Naive thymus-derived CD8-positive, alpha-beta T cell (primary cell): ENCODE results near the gene AIF1L. TPM values are rescaled to one million over a fixed set of nuclear protein-coding genes. Genes with fewer than 3 reads are reported as not detected.
"Not testable (repeated sequence)": the region's sequence is repeated elsewhere in the genome, so short reads cannot be mapped to it uniquely, and the experiment has no call there.

Experiments
- ATAC-seq, 2 donors: fragments of 150-1000 bp; cut with Tn5 transposase in 1 of 2; sonication (Bioruptor Pico), chemical (Tn5 transposase) in 1 of 2; 1 replicate in 1 of 2; 2 replicates in 1 of 2; pipeline ENCODE4 v1.10.0; 2021; ENCODE audit warnings: mild to moderate bottlenecking in 2 of 2, moderate library complexity in 2 of 2
- POLR2A ChIA-PET: fragments of 350-600 bp; sonication (Branson Sonifier 250); formaldehyde crosslinking; loops from one replicate; lab custom pipeline; 2021; ENCODE audit warnings: antibody characterized with exemption; lab: Charles Lee
- DNase-seq, 10 donors: peaks; one replicate each; pipeline versions ENCODE4 v3.0.0 to v3.0.0-alpha.2; 2020 to 2022
- H3K27ac Mint-ChIP-seq, 10 donors: one replicate each; pipeline ENCODE4 v1.8.0; 2020 to 2022; ENCODE audit warnings: mild to moderate bottlenecking in 10 of 10, mixed read lengths in 10 of 10, moderate library complexity in 4 of 10, inconsistent platforms in 1 of 10
- H3K27me3 Mint-ChIP-seq, 5 donors: one replicate each; pipeline ENCODE4 v1.8.0; 2021 to 2022; ENCODE audit warnings: mixed read lengths in 5 of 5
- H3K36me3 Mint-ChIP-seq, 3 donors: one replicate each; pipeline ENCODE4 v1.8.0; 2020 to 2022; ENCODE audit warnings: mixed read lengths in 3 of 3, mild to moderate bottlenecking in 2 of 3, inconsistent platforms in 1 of 3
- H3K4me1 Mint-ChIP-seq, 4 donors: one replicate each; pipeline ENCODE4 v1.8.0; 2021 to 2022; ENCODE audit warnings: mixed read lengths in 4 of 4
- H3K4me3 Mint-ChIP-seq, 10 donors: one replicate each; pipeline ENCODE4 v1.8.0; 2020 to 2022; ENCODE audit warnings: mild to moderate bottlenecking in 10 of 10, mixed read lengths in 10 of 10, moderate library complexity in 6 of 10, inconsistent platforms in 1 of 10
- H3K9me3 Mint-ChIP-seq, 9 donors: one replicate each; pipeline ENCODE4 v1.8.0; 2020 to 2022; ENCODE audit warnings: mixed read lengths in 9 of 9, mild to moderate bottlenecking in 3 of 9, inconsistent platforms in 1 of 9, moderate library complexity in 1 of 9
- polyA plus RNA-seq, 3 donors: library from polyadenylated mRNA; unstranded; fragments of 300-500 nt; fragmentation: Illumina TruSeq; gene quantifications; one replicate each; pipeline ENCODE4 v1.2.3, GENCODE V29; 2021
- total RNA-seq, 8 experiments: library from RNA in 2 of 8; stranded (reverse) in 2 of 8; gene quantifications; one replicate each; pipeline ENCODE4 v1.2.3 and lab custom pipeline; 2021 to 2026

Gene AIF1L
- total and polyA plus RNA-seq, 5 experiments from 2014 or later, result not detected

- DNase-seq (no peak), ATAC-seq (no peak)
- Mint-ChIP-seq H3K4me3 (no peak overlapping the region), H3K27me3 (no peaks in the 10 kb centered on the region), H3K27ac (peak overlapping the region in 3 of 10 donors; percentile 2 to 61 (median 7)), H3K36me3 (peaks cover 11 to 93% (median 30%) of the 10 kb centered on the region in 3 donors), H3K4me1 (peaks cover 10 to 16% (median 14%) of the 10 kb centered on the region in 4 donors), H3K9me3 (no peaks in the 10 kb centered on the region)
- POLR2A ChIA-PET, result no interaction called here
These were observed 48.9 kb downstream of the AIF1L start for GRCh38 chr9:131145245-131145644.

- DNase-seq, result no peak
- Mint-ChIP-seq H3K4me3 (no peak overlapping the region), H3K4me1 (peaks cover 10 to 19% (median 16%) of the 10 kb centered on the region in 4 donors), H3K27me3 (no peaks in the 10 kb centered on the region), H3K36me3 (peaks cover 11 to 91% (median 26%) of the 10 kb centered on the region in 3 donors), H3K9me3 (no peaks in the 10 kb centered on the region), H3K27ac (peak overlapping the region in 3 of 10 donors; percentile 9 to 88 (median 19))
- ATAC-seq, result no peak
- POLR2A ChIA-PET, result no interaction called here
These were observed 49.9 kb downstream of the AIF1L start for GRCh38 chr9:131146186-131146585.

GRCh38 chr9:131148276-131148675 is 51.9 kb downstream of the AIF1L start:
- no peaks in the 10 kb centered on the region for H3K27me3 Mint-ChIP-seq
- POLR2A ChIA-PET, result interaction anchor here (1.2 kb wide), 1 partner anchor 18 kb away, joined by 3 read pairs; no protein-coding TSS in a partner anchor
- no peaks in the 10 kb centered on the region for H3K9me3 Mint-ChIP-seq
- DNase-seq (no peak), ATAC-seq (no peak)
- H3K4me1 Mint-ChIP-seq, result peaks cover 8 to 19% (median 17%) of the 10 kb centered on the region in 4 donors
- H3K27ac Mint-ChIP-seq, result peak overlapping the region in 4 of 10 donors; percentile 8 to 52 (median 22)
- no peak overlapping the region for H3K4me3 Mint-ChIP-seq
- peaks cover 15 to 93% (median 30%) of the 10 kb centered on the region in 3 donors for H3K36me3 Mint-ChIP-seq

GRCh38 chr9:131148966-131149687 is 52.8 kb downstream of the AIF1L start:
- Mint-ChIP-seq H3K27me3 (no peaks in the 10 kb centered on the region), H3K9me3 (no peaks in the 10 kb centered on the region), H3K27ac (peak overlapping the region; percentile 46 to 93 (median 82)), H3K4me1 (peaks cover 12 to 24% (median 18%) of the 10 kb centered on the region in 4 donors), H3K36me3 (peaks cover 16 to 93% (median 30%) of the 10 kb centered on the region in 3 donors), H3K4me3 (peak overlapping the region in 6 of 10 donors; percentile 1 to 58 (median 28))
- peak; percentile 53 to 63 for ATAC-seq
- DNase-seq, result no peak
- POLR2A ChIA-PET, result no interaction called here

- ATAC-seq, result peak; percentile 60 to 63
- Mint-ChIP-seq H3K4me1 (peaks cover 16 to 24% (median 19%) of the 10 kb centered on the region in 4 donors), H3K27ac (peak overlapping the region; percentile 46 to 93 (median 82)), H3K9me3 (no peaks in the 10 kb centered on the region), H3K27me3 (no peaks in the 10 kb centered on the region), H3K4me3 (peak overlapping the region in 7 of 10 donors; percentile 1 to 58 (median 26)), H3K36me3 (peaks cover 16 to 93% (median 29%) of the 10 kb centered on the region in 3 donors)
- POLR2A ChIA-PET, result no interaction called here
- DNase-seq, result peak in 2 of 10 donors; percentile 11 to 21
These were observed 53.3 kb downstream of the AIF1L start for GRCh38 chr9:131149688-131150053.

GRCh38 chr9:131153595-131153994 is 57.3 kb downstream of the AIF1L start:
- Mint-ChIP-seq H3K9me3 (no peaks in the 10 kb centered on the region), H3K36me3 (peaks cover 10 to 94% (median 19%) of the 10 kb centered on the region in 3 donors), H3K27me3 (no peaks in the 10 kb centered on the region), H3K27ac (peak overlapping the region in 4 of 10 donors; percentile 32 to 61 (median 50)), H3K4me3 (no peak overlapping the region), H3K4me1 (peaks cover 19 to 34% (median 25%) of the 10 kb centered on the region in 4 donors)
- POLR2A ChIA-PET, result no interaction called here
- DNase-seq (no peak), ATAC-seq (no peak)

- Mint-ChIP-seq H3K4me1 (peaks cover 0 to 18% (median 14%) of the 10 kb centered on the region in 4 donors), H3K27ac (peak overlapping the region in 1 of 10 donors; percentile 19), H3K36me3 (peaks cover 7 to 91% (median 15%) of the 10 kb centered on the region in 3 donors)
- POLR2A ChIA-PET, H3K27me3 Mint-ChIP-seq, H3K4me3 Mint-ChIP-seq, ATAC-seq, H3K9me3 Mint-ChIP-seq, DNase-seq: not testable (repeated sequence)
These were observed 62.3 kb downstream of the AIF1L start for GRCh38 chr9:131158673-131159072.

GRCh38 chr9:131160416-131161112 is 64.2 kb downstream of the AIF1L start:
- Mint-ChIP-seq H3K36me3 (peaks cover 7 to 85% (median 15%) of the 10 kb centered on the region in 3 donors), H3K4me1 (peaks cover 0 to 12% (median 2%) of the 10 kb centered on the region in 4 donors), H3K27me3 (no peaks in the 10 kb centered on the region), H3K9me3 (no peaks in the 10 kb centered on the region), H3K4me3 (no peak overlapping the region), H3K27ac (no peak overlapping the region)
- DNase-seq (no peak), ATAC-seq (no peak)
- POLR2A ChIA-PET, result no interaction called here

GRCh38 chr9:131161585-131161984 is 65.3 kb downstream of the AIF1L start:
- peaks cover 0 to 9% (median 0%) of the 10 kb centered on the region in 4 donors for H3K4me1 Mint-ChIP-seq
- peaks cover 7 to 84% (median 17%) of the 10 kb centered on the region in 3 donors for H3K36me3 Mint-ChIP-seq
- H3K4me3 Mint-ChIP-seq, result no peak overlapping the region
- H3K9me3 Mint-ChIP-seq, result no peaks in the 10 kb centered on the region
- DNase-seq (no peak), ATAC-seq (no peak)
- H3K27me3 Mint-ChIP-seq, result no peaks in the 10 kb centered on the region
- POLR2A ChIA-PET, result no interaction called here
- H3K27ac Mint-ChIP-seq, result no peak overlapping the region

- no peak for DNase-seq
- POLR2A ChIA-PET, result no interaction called here
- Mint-ChIP-seq H3K4me3 (no peak overlapping the region), H3K36me3 (peaks cover 7 to 84% (median 17%) of the 10 kb centered on the region in 3 donors), H3K27ac (peak overlapping the region in 1 of 10 donors; percentile 82), H3K9me3 (no peaks in the 10 kb centered on the region), H3K4me1 (peaks cover 0 to 12% (median 2%) of the 10 kb centered on the region in 4 donors), H3K27me3 (no peaks in the 10 kb centered on the region)
- ATAC-seq, result no peak
These were observed 66.6 kb downstream of the AIF1L start for GRCh38 chr9:131162886-131163285.

- Mint-ChIP-seq H3K4me1 (peaks cover 2 to 17% (median 8%) of the 10 kb centered on the region in 4 donors), H3K27me3 (no peaks in the 10 kb centered on the region), H3K4me3 (no peak overlapping the region), H3K27ac (peak overlapping the region in 2 of 10 donors; percentile 34 to 47), H3K36me3 (peaks cover 7 to 89% (median 12%) of the 10 kb centered on the region in 3 donors), H3K9me3 (no peaks in the 10 kb centered on the region)
- DNase-seq (no peak), ATAC-seq (no peak)
- POLR2A ChIA-PET, result no interaction called here
These were observed 69.2 kb downstream of the AIF1L start for GRCh38 chr9:131165523-131165922.

- Mint-ChIP-seq H3K9me3 (peaks cover 0 to 2% (median 0%) of the 10 kb centered on the region in 9 donors), H3K4me3 (no peak overlapping the region), H3K27me3 (no peaks in the 10 kb centered on the region), H3K27ac (peak overlapping the region in 3 of 10 donors; percentile 3 to 68 (median 57)), H3K4me1 (peaks cover 2 to 17% (median 8%) of the 10 kb centered on the region in 4 donors), H3K36me3 (peaks cover 14 to 82% (median 20%) of the 10 kb centered on the region in 3 donors)
- DNase-seq (no peak), ATAC-seq (no peak)
- POLR2A ChIA-PET, result interaction anchor here (1.4 kb wide), 1 partner anchor 19 kb away, joined by 3 read pairs; no protein-coding TSS in a partner anchor
These were observed 70.9 kb downstream of the AIF1L start for GRCh38 chr9:131167146-131167692.
